K562 (cell line): ENCODE results near the gene SLC4A2. TPM values are rescaled to one million over a fixed set of nuclear protein-coding genes. Genes with fewer than 3 reads are reported as not detected.
A peak's percentile ranks its signal among the peaks of the same experiment; 100 is the strongest.

Experiments
- CBX3 ChIP-seq, 2 experiments: IDR thresholded peaks; 1 replicate in 1 of 2; 2 replicates in 1 of 2; pipeline ENCODE4 v1.6.1; 2012; ENCODE audit warnings: inconsistent platforms in 2 of 2, low read length in 2 of 2, borderline replicate concordance in 1 of 2, control low read depth in 1 of 2
- CHD4 ChIP-seq: fragments of 200-600 bp; sonication (generic); IDR thresholded peaks from 3 replicates; pipeline ENCODE4 v1.6.1; 2012; ENCODE audit warnings: low read depth, mild to moderate bottlenecking, mixed read lengths, low read length, inconsistent platforms; ENCODE audit not compliant: insufficient read depth, insufficient replicate concordance, poor library complexity, severe bottlenecking
- CREBBP ChIP-seq: IDR thresholded peaks from one replicate; pipeline ENCODE4 v1.6.1; 2012; ENCODE audit warnings: low read depth, mild to moderate bottlenecking, control low read depth, inconsistent platforms, low read length
- E2F3 ChIP-seq: fragments of 250-450 bp; sonication (Bioruptor Pico); IDR thresholded peaks from 2 replicates; pipeline ENCODE4 v1.4.0; 2020; ENCODE audit warnings: mild to moderate bottlenecking
- GATA2 ChIP-seq: sonication (generic); formaldehyde crosslinking; IDR thresholded peaks from 2 replicates; pipeline ENCODE4 v1.4.0; 2020; ENCODE audit warnings: mild to moderate bottlenecking, missing genetic modification reagents
- HCFC1 ChIP-seq: IDR thresholded peaks from 2 replicates; pipeline ENCODE4 v1.6.1; 2012; ENCODE audit warnings: low read depth, low read length, improper control_type of control experiment
- IRF1 ChIP-seq: sonication (generic); formaldehyde crosslinking; IDR thresholded peaks from 2 replicates; pipeline ENCODE4 v1.8.0; 2022; ENCODE audit warnings: missing genetic modification reagents, mild to moderate bottlenecking, borderline replicate concordance
- LCOR ChIP-seq: sonication (generic); formaldehyde crosslinking; IDR thresholded peaks from 2 replicates; pipeline ENCODE4 v1.8.0; 2022; ENCODE audit warnings: mild to moderate bottlenecking, missing genetic modification reagents
- MCM2 ChIP-seq: fragments of 450-650 bp; IDR thresholded peaks from 2 replicates; pipeline ENCODE4 v1.6.1; 2017; ENCODE audit warnings: low read depth, mild to moderate bottlenecking
- MCM7 ChIP-seq, 2 experiments: fragments of 450-650 bp; IDR thresholded peaks; 2 replicates each; pipeline ENCODE4 v1.6.1; 2016 to 2018
- MYBL2 ChIP-seq, 2 experiments: fragments of 450-650 bp in 1 of 2; sonication (generic) in 1 of 2; formaldehyde crosslinking in 1 of 2; IDR thresholded peaks; 2 replicates each; pipeline versions ENCODE4 v1.6.1 to v1.8.1; 2017 to 2022; ENCODE audit warnings: borderline replicate concordance in 1 of 2, inconsistent platforms in 1 of 2, low read depth in 1 of 2, mild to moderate bottlenecking in 1 of 2, missing genetic modification reagents in 1 of 2, moderate library complexity in 1 of 2
- MYNN ChIP-seq, 2 experiments: sonication (generic); formaldehyde crosslinking in 1 of 2; IDR thresholded peaks; 2 replicates each; pipeline versions ENCODE4 v1.5.0 to v1.6.1; 2016 to 2020; ENCODE audit warnings: antibody characterized with exemption in 1 of 2, missing genetic modification reagents in 1 of 2
- NEUROD1 ChIP-seq: fragments of 150-350 bp; IDR thresholded peaks from 2 replicates; pipeline ENCODE4 v1.6.1; 2014; ENCODE audit warnings: borderline replicate concordance, low read length, low read depth; ENCODE audit not compliant: partially characterized antibody
- NR2C1 ChIP-seq, 2 experiments: fragments of 450-650 bp; IDR thresholded peaks; 2 replicates each; pipeline ENCODE4 v1.6.1; 2017; ENCODE audit warnings: mild to moderate bottlenecking in 2 of 2, antibody characterized with exemption in 1 of 2, inconsistent platforms in 1 of 2, missing compliant biosample characterization in 1 of 2, missing genetic modification characterization in 1 of 2
- PTBP1 ChIP-seq: fragments of 200-400 bp; formaldehyde crosslinking; IDR thresholded peaks from 2 replicates; pipeline ENCODE4 v1.6.1; 2017; ENCODE audit warnings: low read depth, low read length
- RB1 ChIP-seq: fragments of 450-650 bp; IDR thresholded peaks from 2 replicates; pipeline ENCODE4 v1.6.1; 2017; ENCODE audit warnings: low read depth, mild to moderate bottlenecking
- RFX1 ChIP-seq: fragments of 450-650 bp; IDR thresholded peaks from 2 replicates; pipeline ENCODE4 v1.6.1; 2016; ENCODE audit warnings: mild to moderate bottlenecking, moderate library complexity
- SMARCA4 ChIP-seq: fragments of 450-650 bp; IDR thresholded peaks from 2 replicates; pipeline ENCODE4 v1.6.1; 2016
- ZNF121 ChIP-seq: sonication (generic); formaldehyde crosslinking; conservative IDR thresholded peaks from 2 replicates; pipeline ENCODE4 v1.8.0; 2022; ENCODE audit warnings: missing genetic modification reagents
- ZNF124 ChIP-seq: sonication (generic); formaldehyde crosslinking; IDR thresholded peaks from 2 replicates; pipeline ENCODE4 v1.8.1; 2022; ENCODE audit warnings: missing genetic modification reagents
- ZNF174 ChIP-seq: fragments of 250-450 bp; sonication (Bioruptor Pico); IDR thresholded peaks from 2 replicates; pipeline ENCODE4 v1.4.0; 2020; ENCODE audit warnings: mild to moderate bottlenecking
- ZNF23 ChIP-seq: fragments of 250-450 bp; sonication (Bioruptor Pico); IDR thresholded peaks from 2 replicates; pipeline ENCODE4 v1.4.0; 2020; ENCODE audit warnings: mild to moderate bottlenecking
- ZNF239 ChIP-seq: fragments of 250-450 bp; sonication (Bioruptor Pico); IDR thresholded peaks from 2 replicates; pipeline ENCODE4 v1.4.0; 2020; ENCODE audit warnings: mild to moderate bottlenecking
- ZNF347 ChIP-seq: fragments of 450-650 bp; formaldehyde crosslinking; IDR thresholded peaks from 2 replicates; pipeline ENCODE4 v1.4.0; 2020; ENCODE audit warnings: low read depth, mild to moderate bottlenecking, moderate library complexity
- ZNF644 ChIP-seq: fragments of 200-800 bp; sonication (Bioruptor generic); IDR thresholded peaks from 2 replicates; pipeline ENCODE4 v1.6.1; 2016; ENCODE audit warnings: low read depth, missing genetic modification characterization, missing compliant biosample characterization
- ZNF707 ChIP-seq: fragments of 250-450 bp; sonication (Bioruptor Pico); conservative IDR thresholded peaks from 2 replicates; pipeline ENCODE4 v1.8.0; 2022; ENCODE audit warnings: inconsistent platforms, mild to moderate bottlenecking, moderate library complexity
- polyA plus RNA-seq, 8 experiments: library from polyadenylated mRNA; depleted of rRNA in 4 of 8; stranded (reverse) in 5 of 8; unstranded in 3 of 8; fragments of >200 nt; fragmentation: Nextera tagmentation in 2 of 8; fragmentation: Illumina TruSeq in 1 of 8; extraction: Ambion mirVana in 2 of 8; extraction: Trizol in 1 of 8; gene quantifications; 2 replicates each; pipeline versions ENCODE4 v1.2.1 to v1.2.3, GENCODE V29; 2011 to 2014; ENCODE audit warnings: inconsistent platforms in 1 of 8, missing spikeins in 1 of 8
- total RNA-seq, 7 experiments: library from RNA; depleted of rRNA in 6 of 7; stranded (reverse); fragments of >200 nt in 6 of 7; fragmentation: Illumina TruSeq in 2 of 7; extraction: Trizol in 2 of 7; gene quantifications; 2 replicates each; pipeline versions ENCODE4 v1.2.1 to v1.2.3, GENCODE V29; 2011 to 2021; ENCODE audit warnings: low replicate concordance in 1 of 7
- TF ChIP-seq, protein P1 (sequence below): fragments of 450-650 bp; formaldehyde crosslinking; IDR thresholded peaks from 2 replicates; pipeline ENCODE4 v1.4.0; 2022; ENCODE audit warnings: missing genetic modification characterization

Gene SLC4A2
- total and polyA plus RNA-seq, 9 of the 15 experiments (the other 6 are each of a cell fraction or from before 2014, with no cell fraction given) = 11.4 to 375 (median 130) TPM

DNA sequence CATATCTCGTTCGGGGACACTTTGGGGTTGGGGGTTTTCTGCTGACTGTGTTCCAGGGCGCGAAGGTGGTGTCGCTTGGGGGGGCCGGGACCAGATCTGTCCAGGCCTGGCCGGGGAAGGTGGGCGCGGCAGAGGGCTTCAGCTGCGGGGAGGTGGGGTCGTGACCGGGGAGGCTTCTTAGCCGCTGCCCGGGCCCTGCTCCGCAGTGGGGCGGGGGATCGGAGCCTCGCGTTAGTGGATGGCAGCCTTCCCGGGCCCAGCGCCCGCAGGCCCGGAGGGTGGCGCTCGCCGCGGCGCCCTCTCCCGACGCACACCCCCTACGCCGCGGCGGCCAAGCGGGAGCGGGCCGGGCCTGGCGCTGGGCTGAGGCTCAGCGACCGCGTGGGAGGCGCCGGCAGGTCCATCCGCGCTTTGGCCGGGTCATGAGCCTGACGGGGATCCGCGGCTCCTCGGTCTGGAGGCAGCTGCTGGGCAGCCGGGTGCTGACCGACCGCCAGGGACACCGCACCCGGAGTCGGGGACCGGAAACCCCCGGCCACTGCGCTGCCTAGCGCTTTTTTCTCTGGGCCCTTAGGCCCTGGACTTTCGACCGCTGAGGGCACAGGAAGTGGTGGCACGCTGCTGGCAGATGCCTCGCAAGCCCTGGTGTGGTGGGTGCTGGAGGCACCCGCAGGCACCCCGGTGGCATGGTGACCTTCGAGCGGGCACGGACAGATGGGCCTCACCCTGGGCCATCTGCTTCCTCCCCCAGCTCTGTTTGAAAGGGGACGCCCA, 28.0 kb downstream of the SLC4A2 start (continued):
- TF ChIP-seq ZNF124 (CRISPR knock-in tag) = 0 out of 2 replicates have a peak, but pooled peaks have one; percentile 15
- no peak; the same call in 1 of the 2 replicates for TF ChIP-seq E2F3 (CRISPR knock-in tag)
- no peak for TF ChIP-seq ZNF23 (CRISPR knock-in tag)
- no peak for TF ChIP-seq CREBBP
- no peak for TF ChIP-seq ZNF174 (CRISPR knock-in tag)
- TF ChIP-seq ZNF644 (tag) = no peak
- TF ChIP-seq RB1 = peak; percentile 90
- TF ChIP-seq ZNF707 (CRISPR knock-in tag) = no peak
- TF ChIP-seq NR2C1 (IDR thresholded peaks at IDR 0.05) = no peak
- TF ChIP-seq NR2C1 (tag; IDR thresholded peaks at IDR 0.05) = no peak
- no peak for TF ChIP-seq ZNF347 (CRISPR knock-in tag)
- no peak for TF ChIP-seq MCM2
- TF ChIP-seq MYNN (IDR thresholded peaks at IDR 0.05) = 0 out of 2 replicates have a peak, but pooled peaks have one; percentile 12
- no peak for TF ChIP-seq MYNN (CRISPR knock-in tag; IDR thresholded peaks at IDR 0.05)
- TF ChIP-seq CHD4 = peak; percentile 61
- no peak for TF ChIP-seq GATA2 (CRISPR knock-in tag)
- TF ChIP-seq PTBP1 = no peak
- 0 out of 2 replicates have a peak, but pooled peaks have one; percentile 11 for TF ChIP-seq SMARCA4
- TF ChIP-seq CBX3 (IDR thresholded peaks at IDR 0.05; ENCODE audit: borderline replicate concordance in 1 of 2, low read length in 2 of 2) = no peak
- no peak for TF ChIP-seq ZNF121
- no peak for TF ChIP-seq NEUROD1
- TF ChIP-seq, protein P1, sequence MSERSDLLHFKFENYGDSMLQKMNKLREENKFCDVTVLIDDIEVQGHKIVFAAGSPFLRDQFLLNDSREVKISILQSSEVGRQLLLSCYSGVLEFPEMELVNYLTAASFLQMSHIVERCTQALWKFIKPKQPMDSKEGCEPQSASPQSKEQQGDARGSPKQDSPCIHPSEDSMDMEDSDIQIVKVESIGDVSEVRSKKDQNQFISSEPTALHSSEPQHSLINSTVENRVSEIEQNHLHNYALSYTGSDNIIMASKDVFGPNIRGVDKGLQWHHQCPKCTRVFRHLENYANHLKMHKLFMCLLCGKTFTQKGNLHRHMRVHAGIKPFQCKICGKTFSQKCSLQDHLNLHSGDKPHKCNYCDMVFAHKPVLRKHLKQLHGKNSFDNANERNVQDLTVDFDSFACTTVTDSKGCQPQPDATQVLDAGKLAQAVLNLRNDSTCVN (CRISPR knock-in tag) = 0 out of 2 replicates have a peak, but pooled peaks have one; percentile 67
- TF ChIP-seq LCOR = no peak
- peak; percentile 58 for TF ChIP-seq HCFC1
- TF ChIP-seq MCM7 (IDR thresholded peaks at IDR 0.05) = no peak
- TF ChIP-seq IRF1 (CRISPR knock-in tag) = no peak
- no peak for TF ChIP-seq RFX1
- TF ChIP-seq MYBL2 (IDR thresholded peaks at IDR 0.05; ENCODE audit: low read depth) = no peak
- no peak for TF ChIP-seq MYBL2 (CRISPR knock-in tag; IDR thresholded peaks at IDR 0.05; ENCODE audit: borderline replicate concordance)
- TF ChIP-seq ZNF239 (CRISPR knock-in tag) = no peak
